ENCODE data around the gene GLT1D1. TPM values are rescaled to one million over a fixed set of nuclear protein-coding genes. Genes with fewer than 3 reads are reported as not detected.
A peak's percentile ranks its signal among the peaks of the same experiment; 100 is the strongest.

Gene GLT1D1
- total RNA-seq, 1 experiment from 2014 or later, result 0.10 TPM

DNA sequence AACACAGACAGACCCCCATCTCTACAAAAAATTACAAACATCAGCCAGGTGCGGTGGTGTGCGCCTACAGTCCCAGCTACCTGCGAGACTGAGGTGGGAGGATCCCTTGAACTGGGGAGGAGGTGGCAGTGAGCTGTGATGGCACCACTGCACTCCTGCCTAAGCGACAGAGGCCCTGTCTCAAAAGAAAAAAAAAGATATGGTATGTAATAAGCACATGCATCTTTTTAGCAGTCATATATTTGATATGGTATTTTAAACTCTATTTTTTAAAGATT is 36.7 kb upstream of the GLT1D1 start:
- Histone ChIP-seq H3K4me3 (no peak overlapping the region), H3K9me3 (replicated peaks) (no peaks in the 10 kb centered on the region), H3K36me3 (peaks cover 11% of the 10 kb centered on the region; the same call in 1 of the 2 replicates), H3K27ac (no peak overlapping the region), H3K4me1 (no peaks in the 10 kb centered on the region), H3K27me3 (no peaks in the 10 kb centered on the region)
- no peak for DNase-seq

DNA sequence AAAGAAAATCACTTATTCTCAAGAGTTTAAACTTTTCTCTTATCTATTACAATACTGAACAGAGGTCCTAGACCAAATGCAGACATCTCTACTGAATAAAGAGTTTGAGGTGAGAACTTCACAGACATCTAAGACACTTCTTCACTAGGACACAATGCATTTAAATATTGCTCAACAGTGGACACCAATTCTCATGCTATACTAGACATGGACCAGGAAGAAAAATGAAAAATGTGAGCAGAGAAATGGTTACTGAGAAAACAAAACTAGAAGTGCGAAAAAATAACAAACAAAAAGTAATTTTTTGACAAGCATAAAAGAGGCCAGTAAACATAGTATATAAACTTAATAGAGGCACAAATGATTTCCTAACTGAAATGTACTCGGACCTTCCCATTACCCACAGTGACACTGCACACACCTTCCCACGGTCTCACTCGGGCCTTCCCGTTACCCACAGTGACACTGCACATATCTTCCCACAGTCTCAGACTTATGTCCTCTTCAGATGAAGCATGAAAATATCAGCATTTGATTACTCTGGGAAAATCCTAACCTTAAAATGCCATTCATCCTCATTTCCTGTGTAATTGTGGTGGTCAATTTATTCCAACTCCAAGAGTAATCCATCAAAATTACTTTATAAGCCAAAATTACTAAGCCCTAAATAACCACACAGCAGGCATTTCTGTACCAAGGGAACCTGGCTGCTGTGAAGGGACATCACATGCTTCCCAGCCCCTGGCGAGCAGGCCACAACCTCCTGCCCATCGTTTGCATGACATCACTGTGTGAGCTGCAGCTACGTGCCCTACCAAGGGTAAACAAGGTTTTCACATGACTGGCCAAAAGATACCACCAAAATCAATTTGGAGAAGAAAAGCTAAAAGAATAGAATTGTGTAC is 35.9 kb upstream of the GLT1D1 start:
- Histone ChIP-seq H3K36me3 (peaks cover 11% of the 10 kb centered on the region; the same call in 1 of the 2 replicates), H3K9me3 (replicated peaks) (no peaks in the 10 kb centered on the region), H3K27ac (no peak overlapping the region), H3K4me1 (no peaks in the 10 kb centered on the region), H3K4me3 (no peak overlapping the region), H3K27me3 (no peaks in the 10 kb centered on the region)
- DNase-seq, result no peak

- H3K9me3 ChIP-seq (replicated peaks), result no peaks in the 10 kb centered on the region
- H3K4me3 ChIP-seq, result no peak overlapping the region
- H3K36me3 ChIP-seq, result peaks cover 8% of the 10 kb centered on the region; the same call in 1 of the 2 replicates
- no peak overlapping the region for H3K27ac ChIP-seq
- H3K27me3 ChIP-seq, result no peaks in the 10 kb centered on the region
- H3K4me1 ChIP-seq, result no peaks in the 10 kb centered on the region
- DNase-seq, result no peak
These were observed 34.9 kb upstream of the GLT1D1 start for GRCh38 chr12:128818065-128819022.

DNA sequence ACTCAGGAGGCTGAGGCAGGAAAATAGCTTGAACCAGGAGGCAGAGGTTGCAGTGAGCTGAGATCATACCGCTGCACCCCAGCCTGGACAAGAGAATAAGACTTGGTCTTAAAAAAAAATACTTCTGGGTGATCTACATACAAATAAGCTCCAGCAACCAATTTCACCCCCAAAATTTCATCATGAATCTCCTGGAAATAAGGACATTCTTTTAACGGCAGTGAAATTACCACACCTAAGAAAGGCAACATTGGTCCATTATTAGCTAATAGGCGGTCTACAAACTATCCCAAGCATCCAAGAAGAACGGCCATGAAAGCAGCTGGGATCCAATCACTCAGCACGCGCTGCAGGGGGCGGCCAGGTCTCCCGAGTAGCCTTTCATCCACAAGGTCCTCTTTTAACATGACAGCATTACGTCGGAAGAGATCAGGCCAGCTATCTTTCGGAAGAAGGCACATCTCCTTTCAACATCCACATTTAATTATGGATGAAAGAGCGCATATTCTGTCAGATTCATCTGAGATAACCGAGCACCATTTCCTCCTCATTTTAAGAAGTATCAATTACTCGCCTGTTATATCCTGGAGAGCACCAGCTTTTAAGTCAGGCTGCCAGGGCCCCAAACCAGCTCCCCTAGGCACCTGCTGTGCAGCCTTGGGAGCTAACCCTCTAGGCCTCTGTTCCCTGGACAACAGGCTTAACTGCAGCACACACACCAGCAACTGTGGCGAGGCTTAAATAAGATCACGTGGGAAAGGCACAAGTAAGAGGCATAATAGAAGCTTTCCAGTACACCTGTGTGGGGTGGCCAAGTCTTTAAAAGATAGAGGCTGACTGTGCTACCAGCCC is 33.8 kb upstream of the GLT1D1 start:
- Histone ChIP-seq H3K27me3 (no peaks in the 10 kb centered on the region), H3K4me3 (no peak overlapping the region), H3K9me3 (replicated peaks) (no peaks in the 10 kb centered on the region), H3K4me1 (no peaks in the 10 kb centered on the region), H3K27ac (no peak overlapping the region), H3K36me3 (peaks cover 3% of the 10 kb centered on the region; the same call in 1 of the 2 replicates)
- DNase-seq, result no peak

GRCh38 chr12:128820253-128820652 is 33.0 kb upstream of the GLT1D1 start:
- H3K4me1 ChIP-seq, result no peaks in the 10 kb centered on the region

GRCh38 chr12:128820723-128821432 is 32.4 kb upstream of the GLT1D1 start:
- Histone ChIP-seq H3K4me1 (no peaks in the 10 kb centered on the region), H3K27ac (no peak overlapping the region)

More at GRCh38 chr12:128820253-128820652, 33.0 kb upstream of the GLT1D1 start:
- no peak overlapping the region for H3K27ac ChIP-seq
- no peak overlapping the region for H3K4me3 ChIP-seq
- no peaks in the 10 kb centered on the region for H3K9me3 ChIP-seq (replicated peaks)
- H3K27me3 ChIP-seq, result no peaks in the 10 kb centered on the region
- DNase-seq, result no peak
- H3K36me3 ChIP-seq, result no peaks in the 10 kb centered on the region

GRCh38 chr12:128823216-128823915 is 29.9 kb upstream of the GLT1D1 start:
- H3K9me3 ChIP-seq (replicated peaks), result no peaks in the 10 kb centered on the region; the same call in 1 of the 2 replicates
- H3K27ac ChIP-seq, result peak overlapping the region; percentile 40; the same call in 1 of the 2 replicates
- no peaks in the 10 kb centered on the region for H3K4me1 ChIP-seq
- no peaks in the 10 kb centered on the region for H3K36me3 ChIP-seq
- peak in 1 of 2 experiments; percentile 7 for DNase-seq
- H3K27me3 ChIP-seq, result no peaks in the 10 kb centered on the region
- H3K4me3 ChIP-seq, result peak overlapping the region; percentile 75

More at GRCh38 chr12:128820723-128821432, 32.4 kb upstream of the GLT1D1 start:
- H3K4me3 ChIP-seq, result no peak overlapping the region
- no peaks in the 10 kb centered on the region for H3K9me3 ChIP-seq (replicated peaks)
- no peaks in the 10 kb centered on the region for H3K36me3 ChIP-seq
- H3K27me3 ChIP-seq, result no peaks in the 10 kb centered on the region
- no peak for DNase-seq

- H3K36me3 ChIP-seq, result no peaks in the 10 kb centered on the region
- peak within 1 kb of the TSS; percentile 75 for H3K4me3 ChIP-seq
- H3K9me3 ChIP-seq (replicated peaks), result no peaks in the 10 kb centered on the region; the same call in 1 of the 2 replicates
- DNase-seq, result peak; percentile 93 to 94
- H3K27me3 ChIP-seq, result no peaks in the 10 kb centered on the region
- no peaks in the 10 kb centered on the region for H3K4me1 ChIP-seq
- H3K27ac ChIP-seq, result peak within 1 kb of the TSS; percentile 80
These were observed 29.1 kb upstream of the GLT1D1 start, which contains the start of gene SLC15A4 for GRCh38 chr12:128823916-128824839. TSS of gene SLC15A4 (minus strand) at chr12:128823958. CDS start at chr12:128823943, 15 bp downstream.

- peak in 1 of 2 experiments; percentile 12 for DNase-seq
- Histone ChIP-seq H3K4me1 (no peaks in the 10 kb centered on the region), H3K9me3 (replicated peaks) (no peaks in the 10 kb centered on the region; the same call in 1 of the 2 replicates), H3K4me3 (no peak overlapping the region), H3K27me3 (no peaks in the 10 kb centered on the region), H3K36me3 (no peaks in the 10 kb centered on the region), H3K27ac (no peak overlapping the region)
These were observed 27.4 kb upstream of the GLT1D1 start for GRCh38 chr12:128825835-128826234.

- no peak for DNase-seq
- no peaks in the 10 kb centered on the region for H3K27me3 ChIP-seq
- no peak overlapping the region for H3K27ac ChIP-seq
- H3K4me3 ChIP-seq, result no peak overlapping the region
- H3K4me1 ChIP-seq, result no peaks in the 10 kb centered on the region
- H3K9me3 ChIP-seq (replicated peaks), result no peaks in the 10 kb centered on the region; the same call in 1 of the 2 replicates
- no peaks in the 10 kb centered on the region for H3K36me3 ChIP-seq
These were observed 25.6 kb upstream of the GLT1D1 start for GRCh38 chr12:128827724-128828123.

DNA sequence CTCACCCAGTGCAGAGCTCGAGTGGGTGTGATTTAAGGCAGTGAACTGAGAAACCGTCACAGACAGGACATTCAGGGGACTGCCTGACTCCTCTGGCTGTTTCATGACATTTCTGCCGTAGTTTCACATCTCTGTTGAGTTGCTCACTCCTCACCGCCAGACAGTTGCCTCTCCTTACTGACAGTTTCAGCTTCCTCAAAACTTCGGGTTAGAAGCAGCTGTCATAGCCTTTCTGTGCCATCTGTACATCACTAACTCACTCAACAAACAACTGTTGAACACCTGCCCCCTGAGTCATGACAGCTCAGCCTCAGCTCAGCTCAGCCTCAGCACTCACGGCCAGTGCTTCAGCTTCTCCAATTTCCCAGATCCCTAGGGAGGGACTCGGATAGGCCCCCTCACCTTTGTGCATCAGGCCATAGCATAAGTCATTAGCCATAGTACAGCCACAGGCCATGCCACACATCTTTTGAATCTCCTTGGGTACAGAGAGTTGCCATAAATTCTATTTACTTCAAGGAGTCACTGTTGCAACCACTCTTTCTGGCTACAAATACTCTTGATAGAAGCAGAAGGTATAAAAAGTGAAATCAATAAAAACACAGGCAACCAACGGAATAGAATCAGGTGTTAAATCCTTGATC is 23.3 kb upstream of the GLT1D1 start:
- Histone ChIP-seq H3K4me1 (no peaks in the 10 kb centered on the region), H3K9me3 (replicated peaks) (no peaks in the 10 kb centered on the region; the same call in 1 of the 2 replicates), H3K27ac (no peak overlapping the region), H3K36me3 (no peaks in the 10 kb centered on the region), H3K27me3 (no peaks in the 10 kb centered on the region), H3K4me3 (no peak overlapping the region)
- peak; percentile 20 to 43 for DNase-seq

DNA sequence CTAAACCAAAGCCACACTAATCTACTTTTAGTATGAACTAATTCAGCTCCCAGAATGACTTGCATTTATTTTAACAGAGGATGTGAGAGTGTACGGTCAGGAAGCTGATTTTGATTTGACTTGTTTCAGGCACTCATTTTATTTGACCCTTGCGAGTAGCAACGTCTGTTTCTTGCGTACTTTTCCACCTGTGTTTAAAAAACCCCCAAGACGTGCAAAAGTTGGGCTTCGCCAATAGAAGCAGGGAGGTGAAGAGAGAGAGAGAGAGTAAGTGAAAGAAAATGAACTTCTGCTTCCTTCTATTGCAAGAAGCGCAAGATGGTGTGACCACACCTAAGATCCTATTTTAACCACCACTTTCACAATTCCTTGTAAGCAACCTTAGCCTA is 22.8 kb upstream of the GLT1D1 start:
- no peaks in the 10 kb centered on the region for H3K27me3 ChIP-seq
- no peaks in the 10 kb centered on the region; the same call in 1 of the 2 replicates for H3K9me3 ChIP-seq (replicated peaks)
- H3K4me1 ChIP-seq, result no peaks in the 10 kb centered on the region
- H3K36me3 ChIP-seq, result no peaks in the 10 kb centered on the region
- H3K4me3 ChIP-seq, result no peak overlapping the region
- no peak for DNase-seq
- H3K27ac ChIP-seq, result no peak overlapping the region

Measured in SJCRH30 (cell line).